GM12801 (cell line): ENCODE data around the gene SPACDR.

Experiments
- CTCF ChIP-seq: IDR thresholded peaks from one replicate; pipeline ENCODE4 v1.5.1; 2011; ENCODE audit warnings: control low read depth; ENCODE audit not compliant: insufficient read length; ENCODE audit errors: extremely low read depth

The SPACDR gene

GRCh38 chr7:100413889-100414288 is 50.2 kb downstream of the SPACDR start:
- TF ChIP-seq CTCF, result no peak

- TF ChIP-seq CTCF, result no peak
Observed at GRCh38 chr7:100413346-100413745, 50.7 kb downstream of the SPACDR start.

GRCh38 chr7:100411101-100411500 is 53.0 kb downstream of the SPACDR start:
- no peak for TF ChIP-seq CTCF

GRCh38 chr7:100407285-100408180 is 56.5 kb downstream of the SPACDR start:
- TF ChIP-seq CTCF, result no peak

- no peak for TF ChIP-seq CTCF
Observed at GRCh38 chr7:100406767-100407166, 57.3 kb downstream of the SPACDR start.
